ENCODE results near the gene RFXANK.
"Not testable (repeated sequence)": the region's sequence is repeated elsewhere in the genome, so short reads cannot be mapped to it uniquely, and the experiment has no call there.

Gene RFXANK

GRCh38 chr19:19170053-19170872 is 21.8 kb upstream of the RFXANK start, which contains the start of gene MEF2B:
MEF2B (minus strand) TSS chr19:19170263; CDS start chr19:19150735, 19,528 bp downstream.
- DNase-seq (ENCODE audit: low spot score) = peak; percentile 97
- in situ Hi-C loops (cut with MboI; ENCODE audit: low sequenced_read_pairs, unreplicated experiment) = no loop called here
- no peak for TF ChIP-seq CTCF (IDR thresholded peaks at IDR 0.05; ENCODE audit: borderline replicate concordance, control extremely low read depth, extremely low read depth, insufficient read depth, missing control alignments)

- no peak for TF ChIP-seq CTCF (IDR thresholded peaks at IDR 0.05; ENCODE audit: borderline replicate concordance, control extremely low read depth, extremely low read depth, insufficient read depth, missing control alignments)
- in situ Hi-C loops (cut with MboI; ENCODE audit: low sequenced_read_pairs, unreplicated experiment) = no loop called here
- DNase-seq (ENCODE audit: low spot score) = no peak
Observed at GRCh38 chr19:19170873-19171672, 21.0 kb upstream of the RFXANK start.

GRCh38 chr19:19171821-19172532 is 20.1 kb upstream of the RFXANK start:
- peak; percentile 80 for DNase-seq (ENCODE audit: low spot score)
- in situ Hi-C loops (cut with MboI; ENCODE audit: low sequenced_read_pairs, unreplicated experiment) = no loop called here

GRCh38 chr19:19173243-19173642 is 18.8 kb upstream of the RFXANK start:
- in situ Hi-C loops (cut with MboI; ENCODE audit: low sequenced_read_pairs, unreplicated experiment); DNase-seq (ENCODE audit: low spot score): not testable (repeated sequence)

More at GRCh38 chr19:19171821-19172532, 20.1 kb upstream of the RFXANK start:
- TF ChIP-seq CTCF (IDR thresholded peaks at IDR 0.05; ENCODE audit: borderline replicate concordance, control extremely low read depth, extremely low read depth, insufficient read depth, missing control alignments) = no peak

GRCh38 chr19:19176950-19177349 is 15.1 kb upstream of the RFXANK start:
- no peak for TF ChIP-seq CTCF (IDR thresholded peaks at IDR 0.05; ENCODE audit: borderline replicate concordance, control extremely low read depth, extremely low read depth, insufficient read depth, missing control alignments)
- no peak for DNase-seq (ENCODE audit: low spot score)
- in situ Hi-C loops (cut with MboI; ENCODE audit: low sequenced_read_pairs, unreplicated experiment) = loop anchor here (25.0 kb wide), 1 partner anchor 310 kb away; no protein-coding TSS in a partner anchor

GRCh38 chr19:19179548-19180441 is 12.3 kb upstream of the RFXANK start:
- DNase-seq (ENCODE audit: low spot score) = no peak
- in situ Hi-C loops (cut with MboI; ENCODE audit: low sequenced_read_pairs, unreplicated experiment) = loop anchor here (5.0 to 25.0 kb wide), 2 partner anchors 37 to 308 kb away; no protein-coding TSS in a partner anchor
- TF ChIP-seq CTCF (IDR thresholded peaks at IDR 0.05; ENCODE audit: borderline replicate concordance, control extremely low read depth, extremely low read depth, insufficient read depth, missing control alignments) = no peak
